Thymus (tissue), 11 donors: Measurements from ENCODE around the gene DNM3. TPM values are rescaled to one million over a fixed set of nuclear protein-coding genes. Genes with fewer than 3 reads are reported as not detected.
A peak's percentile ranks its signal among the peaks of the same experiment; 100 is the strongest.
"Not testable (repeated sequence)": the region's sequence is repeated elsewhere in the genome, so short reads cannot be mapped to it uniquely, and the experiment has no call there.

Experiments
- DNase-seq, 9 donors: peaks; one replicate each; pipeline ENCODE4 v3.0.0-alpha.2; 2013; ENCODE audit warnings: low spot score in 9 of 9, low read depth in 6 of 9, missing footprints in 1 of 9
- H3K27ac ChIP-seq, 2 donors: one replicate each; pipeline ENCODE4 v1.5.1; 2013; ENCODE audit warnings: control low read depth in 1 of 2, low read depth in 1 of 2, low read length in 1 of 2, mild to moderate bottlenecking in 1 of 2, moderate library complexity in 1 of 2
- H3K27me3 ChIP-seq, 2 donors: one replicate each; pipeline ENCODE4 v1.5.1; 2013; ENCODE audit warnings: low read length in 1 of 2; ENCODE audit not compliant: control insufficient read depth in 2 of 2, insufficient read depth in 1 of 2
- H3K36me3 ChIP-seq, 2 donors: one replicate each; pipeline ENCODE4 v1.5.1; 2013; ENCODE audit warnings: low read length in 1 of 2, mild to moderate bottlenecking in 1 of 2, moderate library complexity in 1 of 2; ENCODE audit not compliant: control insufficient read depth in 2 of 2, insufficient read depth in 2 of 2
- H3K4me1 ChIP-seq, 2 donors: one replicate each; pipeline ENCODE4 v1.5.1; 2013; ENCODE audit warnings: low read length in 2 of 2; ENCODE audit not compliant: control insufficient read depth in 2 of 2, insufficient read depth in 2 of 2
- H3K4me3 ChIP-seq, 2 donors: one replicate each; pipeline ENCODE4 v1.5.1; 2013; ENCODE audit warnings: low read length in 2 of 2, control low read depth in 1 of 2, mild to moderate bottlenecking in 1 of 2
- H3K9me3 ChIP-seq, 2 donors: one replicate each; pipeline ENCODE4 v1.5.1; 2013; ENCODE audit warnings: low read length in 1 of 2, mild to moderate bottlenecking in 1 of 2; ENCODE audit not compliant: control insufficient read depth in 2 of 2, insufficient read depth in 1 of 2
- WGBS: extraction: QIAGEN DNeasy Blood & Tissue Kit; methylation state at CpG from one replicate; pipeline ENCODE4 v1.1.7; 2013; 5-methylcytosine and 5-hydroxymethylcytosine counted together
- polyA plus RNA-seq: library from polyadenylated mRNA; stranded (reverse); fragments of 200-250 nt; gene quantifications from one replicate; pipeline ENCODE4 v1.2.3, GENCODE V29; 2013
- total RNA-seq: library from RNA; stranded (reverse); fragments of 120-200 nt; gene quantifications from one replicate; pipeline ENCODE4 v1.2.4, GENCODE V29; 2013
- donor health status: healthy.

DNM3 gene
- total and polyA plus RNA-seq, 2 donors, result 1.9 to 2.2 TPM

DNA sequence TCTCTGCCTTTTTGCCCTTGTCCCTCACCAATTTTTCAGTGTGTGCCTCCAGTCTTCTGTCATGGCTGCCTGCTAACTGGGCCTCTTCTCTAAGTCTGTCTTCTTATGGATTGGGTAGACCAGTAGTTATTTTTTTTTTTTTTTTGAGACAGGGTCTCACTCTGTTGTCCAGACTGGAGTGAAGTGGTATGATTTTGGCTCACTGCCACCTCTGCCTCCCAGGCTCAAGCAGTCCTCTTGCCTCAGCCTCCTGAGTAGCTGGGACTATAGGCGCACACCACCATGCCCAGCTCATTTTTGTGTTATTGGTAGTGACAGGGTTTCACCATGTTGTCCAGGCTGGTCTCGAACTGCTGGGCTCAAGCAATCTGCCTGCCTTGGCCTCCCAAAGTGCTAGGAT lies 41.6 kb upstream of the DNM3 start:
- H3K4me1 ChIP-seq, H3K27ac ChIP-seq: not testable (repeated sequence)

DNA sequence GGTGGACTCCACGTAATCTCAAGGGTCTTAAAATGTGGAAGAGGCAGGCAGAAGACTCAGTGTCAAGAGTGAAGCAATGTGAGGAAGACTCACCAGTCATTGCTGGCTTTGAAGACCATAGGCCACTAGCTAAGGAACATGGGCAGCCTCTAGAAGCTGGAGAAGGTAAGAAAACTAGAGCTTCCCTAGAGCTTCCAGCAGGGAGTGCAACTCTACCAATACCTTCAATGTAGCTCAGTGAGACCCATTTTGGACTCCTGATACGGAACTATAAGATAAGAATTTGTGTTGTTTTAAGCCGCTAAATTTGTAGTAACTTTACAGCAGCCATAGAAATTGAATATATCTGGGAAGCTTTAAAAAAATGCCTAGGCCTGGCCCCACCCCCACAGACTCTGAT lies 41.0 kb upstream of the DNM3 start:
- Histone ChIP-seq H3K27ac (no peak overlapping the region), H3K4me1 (no peaks in the 10 kb centered on the region), H3K4me3 (no peak overlapping the region), H3K27me3 (no peaks in the 10 kb centered on the region), H3K36me3 (peaks cover 24 to 33% of the 10 kb centered on the region in 2 donors), H3K9me3 (no peaks in the 10 kb centered on the region)
- no peak for DNase-seq
- 98% methylated on average over 3 of the region's 3 CpGs for WGBS

More for the DNA sequence above, 41.6 kb upstream of the DNM3 start:
- H3K36me3 ChIP-seq, result peaks cover 25 to 39% of the 10 kb centered on the region in 2 donors
- DNase-seq, H3K27me3 ChIP-seq, H3K9me3 ChIP-seq, H3K4me3 ChIP-seq: not testable (repeated sequence)
- 96% methylated on average over 2 of the region's 2 CpGs for WGBS

DNA sequence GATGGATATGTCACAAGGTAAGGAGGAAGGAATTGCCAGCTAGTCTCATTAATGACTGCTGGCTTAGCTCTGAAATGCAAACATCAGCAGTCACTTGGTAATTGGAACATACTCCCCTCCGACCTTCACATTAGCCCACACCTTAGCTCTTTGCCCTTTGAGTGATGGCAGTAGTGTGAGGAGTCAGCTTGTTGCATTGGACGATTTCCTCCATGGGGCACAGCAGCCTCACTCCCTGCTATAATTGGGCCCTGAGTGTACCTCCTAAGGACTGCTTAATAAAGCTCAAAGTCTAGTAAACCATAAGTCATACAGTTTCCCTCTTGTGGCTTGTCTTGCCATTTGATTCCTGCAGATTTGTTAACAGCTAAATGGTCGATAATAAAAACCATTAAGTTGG lies 40.4 kb upstream of the DNM3 start:
- DNase-seq, result no peak
- H3K27ac ChIP-seq, result no peak overlapping the region
- H3K36me3 ChIP-seq, result peaks cover 19 to 29% of the 10 kb centered on the region in 2 donors
- H3K4me1 ChIP-seq, result no peaks in the 10 kb centered on the region
- no peaks in the 10 kb centered on the region for H3K27me3 ChIP-seq
- no peaks in the 10 kb centered on the region for H3K9me3 ChIP-seq
- H3K4me3 ChIP-seq, result no peak overlapping the region
- 73% methylated on average over 3 of the region's 3 CpGs for WGBS

DNA sequence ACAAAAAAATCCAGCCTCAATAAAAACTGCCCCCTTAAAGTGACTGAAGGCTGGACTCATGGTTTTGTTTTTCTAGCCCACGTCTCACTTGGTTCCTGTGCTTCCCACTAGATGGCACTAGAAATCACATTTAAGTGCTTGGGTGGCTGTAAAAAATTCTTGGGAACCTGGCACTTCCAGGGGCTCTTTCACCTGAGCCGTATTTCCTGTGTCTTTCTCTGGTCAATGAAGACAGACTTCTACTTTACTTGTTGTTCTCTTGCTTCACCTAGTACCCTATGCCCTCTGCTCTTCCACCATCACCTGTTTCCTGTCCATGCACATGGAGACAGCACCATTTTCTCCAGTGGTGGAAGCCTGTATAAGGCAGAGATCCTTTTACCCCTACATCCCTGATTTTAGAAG lies 39.8 kb upstream of the DNM3 start:
- Histone ChIP-seq H3K4me3 (no peak overlapping the region), H3K27me3 (no peaks in the 10 kb centered on the region), H3K36me3 (peaks cover 12 to 23% of the 10 kb centered on the region in 2 donors), H3K27ac (no peak overlapping the region), H3K9me3 (no peaks in the 10 kb centered on the region), H3K4me1 (no peaks in the 10 kb centered on the region)
- DNase-seq, result peak in 4 of 9 donors; percentile 8 to 49 (median 12)
- WGBS, result 28% methylated on average over 2 of the region's 2 CpGs

DNA sequence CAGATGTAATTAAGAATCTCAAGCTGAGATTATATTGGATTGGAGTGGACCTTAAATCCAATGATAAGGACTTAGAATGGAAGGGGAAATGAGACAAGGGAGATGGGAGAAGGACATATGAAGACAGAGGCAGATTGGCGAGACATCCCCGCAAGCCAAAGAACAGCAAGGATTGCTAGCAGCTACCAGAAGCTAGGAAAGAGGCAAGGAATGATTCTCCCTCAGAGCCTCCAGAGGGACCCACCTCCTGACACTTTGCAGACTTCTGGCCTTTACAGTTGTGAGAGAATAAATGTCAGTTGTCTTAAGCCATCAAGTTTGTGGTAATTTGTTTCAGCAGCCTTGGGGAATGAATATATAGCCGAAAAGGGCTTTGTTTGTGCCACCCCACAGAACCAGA lies 39.1 kb upstream of the DNM3 start:
- H3K27me3 ChIP-seq, result no peaks in the 10 kb centered on the region
- WGBS, result 100% methylated on average over 3 of the region's 3 CpGs
- peaks cover 5 to 16% of the 10 kb centered on the region in 2 donors for H3K36me3 ChIP-seq
- no peak overlapping the region for H3K4me3 ChIP-seq
- H3K4me1 ChIP-seq, result no peaks in the 10 kb centered on the region
- H3K27ac ChIP-seq, result no peak overlapping the region
- no peak for DNase-seq
- no peaks in the 10 kb centered on the region for H3K9me3 ChIP-seq

DNA sequence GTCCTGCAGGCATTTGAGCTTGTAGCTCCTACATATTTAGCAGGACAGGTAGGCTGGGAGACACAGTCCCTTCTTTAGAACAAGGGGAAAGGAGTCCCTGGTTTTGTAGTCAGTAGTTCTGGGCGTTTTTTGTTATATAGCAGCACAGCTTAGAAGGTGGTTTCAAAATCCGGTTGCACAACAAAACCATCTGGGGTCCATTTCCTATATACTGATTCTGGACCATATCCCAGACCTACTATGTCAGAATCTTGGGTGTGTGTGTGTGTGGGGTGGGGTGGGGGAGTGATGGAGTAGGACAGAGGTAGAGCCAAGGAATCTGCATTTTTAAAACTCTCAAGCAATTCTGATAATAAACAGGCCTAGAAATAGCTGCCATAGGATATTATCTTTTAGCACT lies 38.3 kb upstream of the DNM3 start:
- WGBS, result 73% methylated on average over 2 of the region's 2 CpGs
- no peak overlapping the region for H3K27ac ChIP-seq
- no peak for DNase-seq
- peaks cover 3 to 8% of the 10 kb centered on the region in 2 donors for H3K36me3 ChIP-seq
- H3K27me3 ChIP-seq, result no peaks in the 10 kb centered on the region
- no peak overlapping the region for H3K4me3 ChIP-seq
- no peaks in the 10 kb centered on the region for H3K9me3 ChIP-seq
- H3K4me1 ChIP-seq, result no peaks in the 10 kb centered on the region

DNA sequence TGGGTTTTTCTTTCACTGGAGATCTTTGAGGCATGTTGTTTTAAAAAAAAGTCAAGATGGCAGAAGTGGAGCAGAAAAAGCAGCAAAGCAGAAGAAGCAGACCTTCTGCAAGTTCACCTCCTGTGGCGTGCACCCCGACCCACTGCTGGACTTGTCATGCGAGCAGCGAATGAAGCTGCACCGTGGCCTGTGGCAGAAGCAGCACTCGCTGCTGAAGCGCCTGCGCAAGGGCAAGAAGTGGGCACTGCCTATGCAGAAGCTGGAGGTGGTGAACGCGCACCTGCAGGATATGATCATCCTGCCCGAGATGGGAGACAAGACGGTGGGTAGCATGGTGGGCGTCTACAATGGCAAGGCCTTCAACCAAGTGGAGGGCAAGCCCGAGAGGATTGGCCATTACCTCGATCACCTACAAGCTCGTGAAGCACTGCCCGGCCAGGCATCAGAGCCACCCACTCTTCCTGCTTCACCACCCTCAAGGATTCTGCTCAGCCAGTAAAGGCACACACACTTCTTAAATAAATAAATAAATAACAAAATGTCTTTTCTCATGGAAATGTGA lies 37.8 kb upstream of the DNM3 start:
- 98% methylated on average over 17 of the region's 17 CpGs for WGBS

DNA sequence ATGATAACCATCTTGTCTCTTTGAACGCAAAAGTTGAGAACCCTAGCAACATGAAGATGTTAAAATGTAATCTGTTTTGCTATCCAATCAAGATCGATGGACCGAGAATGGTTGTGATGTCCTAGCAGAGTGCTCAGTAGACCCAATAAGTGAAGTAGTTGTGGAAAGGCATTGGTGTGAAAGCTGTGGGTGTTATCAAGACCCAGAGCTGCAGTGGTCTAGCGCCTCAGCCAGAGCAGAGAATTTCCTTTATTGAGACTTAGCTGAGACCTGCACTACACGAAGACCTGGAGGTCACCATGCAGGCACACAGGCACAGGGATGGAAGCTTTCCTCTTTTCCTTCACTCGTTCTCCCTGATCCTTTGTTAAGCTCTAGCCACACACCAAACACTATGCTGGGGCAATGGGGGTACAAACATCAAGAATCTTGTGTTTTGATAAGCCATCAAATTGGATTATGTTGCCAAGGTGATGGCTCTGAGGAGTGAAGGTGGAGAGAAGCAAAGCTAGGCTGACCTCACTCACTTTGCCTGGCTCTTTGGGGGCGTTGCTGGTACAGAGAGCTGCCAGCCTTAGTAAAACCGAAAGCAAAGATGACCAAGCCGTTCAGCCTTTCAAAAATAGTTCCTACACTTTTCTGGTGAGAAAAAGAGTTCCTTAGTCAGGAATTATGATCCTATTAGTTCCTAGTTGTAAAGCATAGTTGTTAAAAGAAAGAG lies 35.7 kb upstream of the DNM3 start:
- WGBS, result 82% methylated on average over 9 of the region's 9 CpGs
- H3K4me1 ChIP-seq, result no peaks in the 10 kb centered on the region
- DNase-seq, result no peak
- no peaks in the 10 kb centered on the region for H3K27me3 ChIP-seq
- H3K9me3 ChIP-seq, result no peaks in the 10 kb centered on the region
- H3K36me3 ChIP-seq, result no peaks in the 10 kb centered on the region
- no peak overlapping the region for H3K27ac ChIP-seq
- no peak overlapping the region for H3K4me3 ChIP-seq

More for the DNA sequence above, 37.8 kb upstream of the DNM3 start:
- Histone ChIP-seq H3K4me1 (no peaks in the 10 kb centered on the region), H3K36me3 (peaks cover 0 to 4% of the 10 kb centered on the region in 2 donors), H3K9me3 (no peaks in the 10 kb centered on the region), H3K27ac (no peak overlapping the region), H3K27me3 (no peaks in the 10 kb centered on the region), H3K4me3 (no peak overlapping the region)
- no peak for DNase-seq

DNA sequence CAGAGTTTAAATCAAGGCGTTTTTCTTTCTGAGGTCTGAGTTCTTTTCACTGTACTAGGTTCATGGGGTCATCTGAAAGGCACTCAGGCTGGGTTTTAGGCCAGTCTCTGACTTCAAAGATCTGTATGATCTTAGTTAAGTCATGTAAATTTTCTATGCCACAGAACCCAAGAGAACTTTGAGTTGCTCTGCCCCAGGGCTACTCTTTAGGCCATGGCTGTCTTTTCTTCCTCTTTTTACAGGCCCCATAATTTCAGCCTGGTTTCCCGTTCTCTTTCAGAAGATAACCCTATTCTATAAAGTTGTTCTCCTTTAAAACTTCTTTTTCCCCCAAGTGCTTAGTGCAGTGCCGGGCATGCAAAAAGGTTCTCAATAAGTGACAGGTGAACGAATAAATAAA lies 33.7 kb upstream of the DNM3 start:
- no peaks in the 10 kb centered on the region for H3K4me1 ChIP-seq
- WGBS, result 87% methylated on average over 4 of the region's 4 CpGs
- H3K27me3 ChIP-seq, result no peaks in the 10 kb centered on the region
- no peak overlapping the region for H3K4me3 ChIP-seq
- H3K9me3 ChIP-seq, result no peaks in the 10 kb centered on the region
- H3K27ac ChIP-seq, result no peak overlapping the region
- DNase-seq, result no peak
- no peaks in the 10 kb centered on the region for H3K36me3 ChIP-seq
